IMR-90 (cell line): Measurements from ENCODE around the gene NEK4. TPM values are rescaled to one million over a fixed set of nuclear protein-coding genes. Genes with fewer than 3 reads are reported as not detected.

Experiments
- ATAC-seq: fragments of 200-7000 bp; cut with Tn5 transposase; 2 replicates; pipeline ENCODE4 v1.9.1; 2020; ENCODE audit warnings: low read depth, mild to moderate bottlenecking, moderate library complexity
- BruUV-seq: library from RNA; stranded (reverse); fragments of 400-500 nt; replicated peaks from 2 replicates; lab custom pipeline; 2021; lab: Mats Ljungman, UMichigan
- CTCF ChIA-PET: fragments of 300-600 bp; formaldehyde crosslinking; extraction: SDS; loops from one replicate; lab custom pipeline; 2021; ENCODE audit warnings: antibody characterized with exemption; lab: Yijun Ruan, JAX
- POLR2A ChIA-PET: fragments of 300-600 bp; sonication (Branson Sonifier 250); formaldehyde crosslinking; loops from one replicate; lab custom pipeline; 2022; ENCODE audit warnings: antibody characterized with exemption; ENCODE audit not compliant: unreplicated experiment; lab: Charles Lee
- DNase-seq: peaks from one replicate; pipeline ENCODE4 v3.0.0; 2013
- H2AFZ ChIP-seq: replicated peaks from 2 replicates; pipeline ENCODE3; 2013; ENCODE audit warnings: low read length, mild to moderate bottlenecking; ENCODE audit not compliant: poor library complexity
- H2AK5ac ChIP-seq: 2 replicates; pipeline ENCODE4 v1.6.1; 2013; ENCODE audit warnings: low read depth, low read length, inconsistent platforms
- H2AK9ac ChIP-seq: replicated peaks from 2 replicates; pipeline ENCODE3; 2013; ENCODE audit warnings: mild to moderate bottlenecking, low read depth, low read length, moderate library complexity; ENCODE audit not compliant: poor library complexity
- H2BK120ac ChIP-seq: 2 replicates; pipeline ENCODE4 v1.6.1; 2013; ENCODE audit warnings: low read depth, low read length, inconsistent platforms
- H2BK15ac ChIP-seq: 3 replicates; pipeline ENCODE4 v1.6.1; 2013; ENCODE audit warnings: low read depth, low read length, inconsistent platforms
- H2BK20ac ChIP-seq: 2 replicates; pipeline ENCODE4 v1.6.1; 2013; ENCODE audit warnings: low read depth, mild to moderate bottlenecking, inconsistent platforms, low read length, moderate library complexity
- H2BK5ac ChIP-seq: 2 replicates; pipeline ENCODE4 v1.6.1; 2013; ENCODE audit warnings: mild to moderate bottlenecking, low read depth, low read length, inconsistent platforms; ENCODE audit not compliant: poor library complexity, severe bottlenecking
- H3K14ac ChIP-seq: replicated peaks from 2 replicates; pipeline ENCODE4 v1.6.1; 2013; ENCODE audit warnings: low read depth, low read length, inconsistent platforms
- H3K18ac ChIP-seq: 2 replicates; pipeline ENCODE4 v1.6.1; 2013; ENCODE audit warnings: low read depth, low read length, control low read depth
- H3K23ac ChIP-seq: 2 replicates; pipeline ENCODE4 v1.6.1; 2013; ENCODE audit warnings: low read depth, low read length, inconsistent platforms
- H3K27ac ChIP-seq: 2 replicates; pipeline ENCODE4 v1.5.1; 2013; ENCODE audit warnings: mild to moderate bottlenecking, control low read depth, low read length; ENCODE audit not compliant: insufficient read depth
- H3K27me3 ChIP-seq: 2 replicates; pipeline ENCODE4 v1.6.1; 2013; ENCODE audit warnings: low read length; ENCODE audit not compliant: control insufficient read depth, insufficient read depth
- H3K36me3 ChIP-seq: 2 replicates; pipeline ENCODE4 v1.6.1; 2013; ENCODE audit warnings: low read length, mixed read lengths; ENCODE audit not compliant: control insufficient read depth, insufficient read depth
- H3K4ac ChIP-seq: 2 replicates; pipeline ENCODE4 v1.6.1; 2013; ENCODE audit warnings: low read depth, low read length, inconsistent platforms
- H3K4me1 ChIP-seq: 2 replicates; pipeline ENCODE4 v1.6.1; 2013; ENCODE audit warnings: low read length, mixed read lengths; ENCODE audit not compliant: control insufficient read depth, insufficient read depth
- H3K4me2 ChIP-seq: 2 replicates; pipeline ENCODE4 v1.6.1; 2013; ENCODE audit warnings: low read depth, mild to moderate bottlenecking, control low read depth, low read length, moderate library complexity
- H3K4me3 ChIP-seq: 2 replicates; pipeline ENCODE4 v1.5.1; 2013; ENCODE audit warnings: low read depth, mild to moderate bottlenecking, control low read depth, low read length, moderate library complexity; ENCODE audit not compliant: insufficient read depth
- H3K56ac ChIP-seq: 2 replicates; pipeline ENCODE4 v1.6.1; 2013; ENCODE audit warnings: low read length, inconsistent platforms; ENCODE audit not compliant: insufficient read depth; ENCODE audit errors: extremely low read depth
- H3K79me1 ChIP-seq, 2 experiments: 2 replicates each; pipeline ENCODE4 v1.6.1; 2013; ENCODE audit warnings: low read length in 2 of 2, inconsistent platforms in 1 of 2, low read depth in 1 of 2
- H3K9ac ChIP-seq: 2 replicates; pipeline ENCODE4 v1.6.1; 2013; ENCODE audit warnings: low read depth, low read length, control low read depth
- H3K9me1 ChIP-seq: 2 replicates; pipeline ENCODE4 v1.6.1; 2013; ENCODE audit warnings: low read length, inconsistent platforms; ENCODE audit not compliant: insufficient read depth
- H3K9me3 ChIP-seq: 2 replicates; pipeline ENCODE4 v1.6.1; 2013; ENCODE audit warnings: low read length; ENCODE audit not compliant: control insufficient read depth, insufficient read depth
- H4K20me1 ChIP-seq: 2 replicates; pipeline ENCODE4 v1.6.1; 2013; ENCODE audit warnings: low read length, inconsistent platforms; ENCODE audit not compliant: insufficient read depth
- H4K5ac ChIP-seq: 2 replicates; pipeline ENCODE4 v1.6.1; 2013; ENCODE audit warnings: mild to moderate bottlenecking, low read depth, low read length, control low read depth
- H4K8ac ChIP-seq, 2 experiments: 2 replicates each; pipeline ENCODE4 v1.6.1; 2013; ENCODE audit warnings: low read depth in 2 of 2, low read length in 2 of 2, control low read depth in 1 of 2, inconsistent platforms in 1 of 2
- H4K91ac ChIP-seq: 2 replicates; pipeline ENCODE4 v1.6.1; 2013; ENCODE audit warnings: low read depth, low read length, inconsistent platforms; ENCODE audit not compliant: insufficient read depth
- BHLHE40 ChIP-seq: fragments of 150-350 bp; IDR thresholded peaks from 2 replicates; pipeline ENCODE4 v1.6.1; 2016; ENCODE audit warnings: mild to moderate bottlenecking, low read depth, low read length
- CEBPB ChIP-seq: IDR thresholded peaks from 2 replicates; pipeline ENCODE4 v1.6.1; 2012; ENCODE audit warnings: low read depth, low read length, improper control_type of control experiment
- CHD1 ChIP-seq: IDR thresholded peaks from 2 replicates; pipeline ENCODE4 v1.6.1; 2012; ENCODE audit warnings: low read depth, low read length, improper control_type of control experiment
- FOS ChIP-seq: fragments of 150-350 bp; IDR thresholded peaks from 2 replicates; pipeline ENCODE4 v1.6.1; 2016; ENCODE audit warnings: low read depth, low read length
- MAFK ChIP-seq: IDR thresholded peaks from 2 replicates; pipeline ENCODE4 v1.6.1; 2012; ENCODE audit warnings: low read depth, low read length, improper control_type of control experiment
- MAZ ChIP-seq: IDR thresholded peaks from 2 replicates; pipeline ENCODE4 v1.6.1; 2012; ENCODE audit warnings: low read depth, mild to moderate bottlenecking, low read length, improper control_type of control experiment, moderate library complexity, borderline replicate concordance
- MXI1 ChIP-seq: IDR thresholded peaks from 2 replicates; pipeline ENCODE4 v1.6.1; 2012; ENCODE audit warnings: low read depth, mild to moderate bottlenecking, low read length, moderate library complexity, borderline replicate concordance
- NFE2L2 ChIP-seq: fragments of 150-350 bp; IDR thresholded peaks from 2 replicates; pipeline ENCODE4 v1.6.1; 2016; ENCODE audit warnings: low read depth, mild to moderate bottlenecking, low read length
- POLR2A ChIP-seq: IDR thresholded peaks from 2 replicates; pipeline ENCODE4 v1.6.1; 2012; ENCODE audit warnings: mild to moderate bottlenecking, low read depth, low read length
- RAD21 ChIP-seq: IDR thresholded peaks from 2 replicates; pipeline ENCODE4 v1.6.1; 2012; ENCODE audit warnings: low read length, improper control_type of control experiment
- RCOR1 ChIP-seq: IDR thresholded peaks from 2 replicates; pipeline ENCODE4 v1.6.1; 2012; ENCODE audit warnings: mild to moderate bottlenecking, low read length, improper control_type of control experiment; ENCODE audit not compliant: insufficient replicate concordance
- RFX5 ChIP-seq: IDR thresholded peaks from 2 replicates; pipeline ENCODE4 v1.8.0; 2012; ENCODE audit warnings: low read depth, mild to moderate bottlenecking, low read length, moderate library complexity
- SMC3 ChIP-seq: fragments of 150-350 bp; IDR thresholded peaks from 2 replicates; pipeline ENCODE4 v1.6.1; 2016; ENCODE audit warnings: low read depth, mild to moderate bottlenecking, antibody characterized with exemption, low read length, moderate library complexity
- WGBS, 2 experiments: methylation state at CpG; one replicate each; pipeline versions ENCODE4 v1.1.5 to v1.1.7; 2013; ENCODE audit warnings: missing lambda C conversion rate in 2 of 2; ENCODE audit not compliant: insufficient read length in 1 of 2; ENCODE audit errors: extremely low coverage in 2 of 2; 5-methylcytosine and 5-hydroxymethylcytosine counted together
- dilution Hi-C: fragments of 300-500 bp; cut with HindIII; formaldehyde crosslinking; loops from one replicate; pipeline ENCODE4 v1.14.3; 2018; ENCODE audit warnings: low sequenced_read_pairs; ENCODE audit not compliant: unreplicated experiment
- in situ Hi-C: fragments of 300-500 bp; cut with MboI; formaldehyde crosslinking; loops from 3 replicates; pipeline ENCODE4 v1.14.3; 2019; ENCODE audit warnings: low sequenced_read_pairs, inconsistent platforms, mixed read lengths
- intact Hi-C: fragments of 100-400 bp; cut with micrococcal nuclease; formaldehyde crosslinking; loops from 2 replicates; pipeline ENCODE4 v1.10.0; 2022
- polyA plus RNA-seq, 3 experiments: library from polyadenylated mRNA; depleted of rRNA; stranded (reverse); fragments of >200 nt; gene quantifications; 2 replicates each; pipeline ENCODE4 v1.2.3, GENCODE V29; 2012; ENCODE audit warnings: low replicate concordance in 1 of 3
- total RNA-seq: library from RNA; depleted of rRNA; stranded (reverse); fragments of >200 nt; gene quantifications from 2 replicates; pipeline ENCODE4 v1.2.3, GENCODE V29; 2012
- TF ChIP-seq, protein P1 (sequence below): fragments of 150-350 bp; IDR thresholded peaks from 2 replicates; pipeline ENCODE4 v1.6.1; 2017; ENCODE audit warnings: mild to moderate bottlenecking, antibody characterized with exemption, low read length, low read depth
- TF ChIP-seq, protein P2 (sequence below): fragments of 150-350 bp; IDR thresholded peaks from 2 replicates; pipeline ENCODE4 v1.6.1; 2016; ENCODE audit warnings: low read depth, mild to moderate bottlenecking, low read length, moderate library complexity, borderline replicate concordance
- TF ChIP-seq, protein P3 (sequence below): conservative IDR thresholded peaks from 2 replicates; pipeline ENCODE4 v1.5.1; 2012; ENCODE audit warnings: mild to moderate bottlenecking, low read depth, low read length, improper control_type of control experiment

The NEK4 gene
- total and polyA plus RNA-seq, 2 of the 4 experiments (the other 2 are of a cell fraction): 10.3 to 24.7 TPM

DNA sequence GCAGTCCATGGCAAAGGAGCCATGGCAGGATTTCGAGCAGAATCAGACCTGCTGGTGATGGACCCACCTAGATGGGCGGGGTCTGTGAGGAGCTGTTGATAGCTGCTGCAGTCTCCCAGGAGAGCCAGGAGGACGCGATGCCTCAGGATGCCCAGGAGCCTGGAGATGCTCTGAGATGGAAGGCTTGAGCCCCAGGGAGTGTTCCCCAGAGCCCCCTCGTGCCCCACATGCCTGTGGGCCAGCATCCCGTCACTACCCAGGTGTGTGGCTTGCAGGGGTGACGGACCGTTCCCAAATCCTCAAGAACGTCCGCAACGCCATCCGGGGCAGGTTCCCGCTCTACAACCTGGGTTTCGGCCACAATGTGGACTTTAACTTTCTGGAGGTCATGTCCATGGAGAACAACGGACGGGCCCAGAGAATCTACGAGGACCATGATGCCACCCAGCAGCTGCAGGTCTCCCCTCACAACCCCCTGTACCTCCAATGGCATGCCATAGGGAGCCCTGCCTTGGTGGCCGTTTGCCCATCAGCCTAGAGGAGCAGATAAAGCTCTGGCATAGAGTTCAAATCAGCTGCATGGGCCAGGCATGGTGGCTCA lies 13.4 kb upstream of the NEK4 start:
- no peak overlapping the region for H2AFZ ChIP-seq
- H3K9me3 ChIP-seq: no peaks in the 10 kb centered on the region
- WGBS, 2 experiments: 70% methylated on average over 11 of the region's 18 CpGs; no CpG with 5 or more reads in 1 of the 2 experiments
- H2AK9ac ChIP-seq: no peak overlapping the region
- no peak overlapping the region for H4K5ac ChIP-seq
- no peak overlapping the region for H3K14ac ChIP-seq
- no peaks in the 10 kb centered on the region for H3K79me1 ChIP-seq
- H3K9me1 ChIP-seq: no peaks in the 10 kb centered on the region; the same call in 1 of the 2 replicates
- no peak overlapping the region for H3K23ac ChIP-seq
- H2AK5ac ChIP-seq: no peak overlapping the region
- H3K4me3 ChIP-seq: no peak overlapping the region
- no peak overlapping the region for H2BK120ac ChIP-seq
- intact Hi-C loops: no loop called here
- no peaks in the 10 kb centered on the region for H3K36me3 ChIP-seq
- H4K91ac ChIP-seq: no peak overlapping the region
- H2BK20ac ChIP-seq: no peak overlapping the region
- H3K27me3 ChIP-seq: peaks cover 52% of the 10 kb centered on the region
- no peak overlapping the region for H3K4ac ChIP-seq
- dilution Hi-C loops: no loop called here
- H3K4me1 ChIP-seq: no peaks in the 10 kb centered on the region
- H3K9ac ChIP-seq: no peak overlapping the region
- no peak overlapping the region for H3K4me2 ChIP-seq
- no peak overlapping the region for H4K8ac ChIP-seq
- no peak overlapping the region for H3K27ac ChIP-seq
- ATAC-seq (no peak), DNase-seq (no peak)
- H2BK5ac ChIP-seq: no peak overlapping the region
- POLR2A ChIA-PET: interaction anchor here (0.6 kb wide), 1 partner anchor 9 kb away, joined by 3 read pairs; no protein-coding TSS in a partner anchor
- no peak for TF ChIP-seq RAD21
- no peak for TF ChIP-seq MAZ
- no peak for TF ChIP-seq CEBPB
- TF ChIP-seq RCOR1: no peak
- TF ChIP-seq BHLHE40: no peak
- no peak for TF ChIP-seq CHD1
- TF ChIP-seq POLR2A: no peak
- no peak for TF ChIP-seq SMC3
- TF ChIP-seq, protein P1, sequence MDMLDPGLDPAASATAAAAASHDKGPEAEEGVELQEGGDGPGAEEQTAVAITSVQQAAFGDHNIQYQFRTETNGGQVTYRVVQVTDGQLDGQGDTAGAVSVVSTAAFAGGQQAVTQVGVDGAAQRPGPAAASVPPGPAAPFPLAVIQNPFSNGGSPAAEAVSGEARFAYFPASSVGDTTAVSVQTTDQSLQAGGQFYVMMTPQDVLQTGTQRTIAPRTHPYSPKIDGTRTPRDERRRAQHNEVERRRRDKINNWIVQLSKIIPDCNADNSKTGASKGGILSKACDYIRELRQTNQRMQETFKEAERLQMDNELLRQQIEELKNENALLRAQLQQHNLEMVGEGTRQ: no peak
- no peak for TF ChIP-seq MAFK
- TF ChIP-seq RFX5: no peak
- TF ChIP-seq, protein P2, sequence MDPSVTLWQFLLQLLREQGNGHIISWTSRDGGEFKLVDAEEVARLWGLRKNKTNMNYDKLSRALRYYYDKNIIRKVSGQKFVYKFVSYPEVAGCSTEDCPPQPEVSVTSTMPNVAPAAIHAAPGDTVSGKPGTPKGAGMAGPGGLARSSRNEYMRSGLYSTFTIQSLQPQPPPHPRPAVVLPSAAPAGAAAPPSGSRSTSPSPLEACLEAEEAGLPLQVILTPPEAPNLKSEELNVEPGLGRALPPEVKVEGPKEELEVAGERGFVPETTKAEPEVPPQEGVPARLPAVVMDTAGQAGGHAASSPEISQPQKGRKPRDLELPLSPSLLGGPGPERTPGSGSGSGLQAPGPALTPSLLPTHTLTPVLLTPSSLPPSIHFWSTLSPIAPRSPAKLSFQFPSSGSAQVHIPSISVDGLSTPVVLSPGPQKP: no peak
- no peak for TF ChIP-seq NFE2L2
- no peak for TF ChIP-seq FOS
- no peak for TF ChIP-seq MXI1
- TF ChIP-seq, protein P3, sequence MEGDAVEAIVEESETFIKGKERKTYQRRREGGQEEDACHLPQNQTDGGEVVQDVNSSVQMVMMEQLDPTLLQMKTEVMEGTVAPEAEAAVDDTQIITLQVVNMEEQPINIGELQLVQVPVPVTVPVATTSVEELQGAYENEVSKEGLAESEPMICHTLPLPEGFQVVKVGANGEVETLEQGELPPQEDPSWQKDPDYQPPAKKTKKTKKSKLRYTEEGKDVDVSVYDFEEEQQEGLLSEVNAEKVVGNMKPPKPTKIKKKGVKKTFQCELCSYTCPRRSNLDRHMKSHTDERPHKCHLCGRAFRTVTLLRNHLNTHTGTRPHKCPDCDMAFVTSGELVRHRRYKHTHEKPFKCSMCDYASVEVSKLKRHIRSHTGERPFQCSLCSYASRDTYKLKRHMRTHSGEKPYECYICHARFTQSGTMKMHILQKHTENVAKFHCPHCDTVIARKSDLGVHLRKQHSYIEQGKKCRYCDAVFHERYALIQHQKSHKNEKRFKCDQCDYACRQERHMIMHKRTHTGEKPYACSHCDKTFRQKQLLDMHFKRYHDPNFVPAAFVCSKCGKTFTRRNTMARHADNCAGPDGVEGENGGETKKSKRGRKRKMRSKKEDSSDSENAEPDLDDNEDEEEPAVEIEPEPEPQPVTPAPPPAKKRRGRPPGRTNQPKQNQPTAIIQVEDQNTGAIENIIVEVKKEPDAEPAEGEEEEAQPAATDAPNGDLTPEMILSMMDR: no peak
- CTCF ChIA-PET: no interaction called here
- H2BK15ac ChIP-seq: no peak overlapping the region
- no peak overlapping the region for H3K18ac ChIP-seq
- H4K20me1 ChIP-seq: no peaks in the 10 kb centered on the region
- H3K56ac ChIP-seq: no peak overlapping the region
- BruUV-seq: no TSS peak
- in situ Hi-C loops: no loop called here
